Esophagus muscularis mucosa (tissue), 4 donors: ENCODE results near the gene MSI2. TPM values are rescaled to one million over a fixed set of nuclear protein-coding genes. Genes with fewer than 3 reads are reported as not detected.

ENCODE experiments used
- DNase-seq: peaks from one replicate; pipeline ENCODE4 v3.0.0-alpha.2; 2017; ENCODE audit errors: extremely low spot score
- H3K27ac ChIP-seq, 4 donors: fragments of 200-600 bp; sonication (generic); replicated peaks in 1 of 4; 1 replicate in 3 of 4; 2 replicates in 1 of 4; pipeline ENCODE4 v1.5.1; 2016 to 2019; ENCODE audit warnings: mild to moderate bottlenecking in 1 of 4
- H3K27me3 ChIP-seq, 4 donors: fragments of 200-600 bp; sonication (generic); one replicate each; pipeline versions ENCODE4 v1.5.1 to v1.6.0; 2016 to 2019
- H3K36me3 ChIP-seq, 4 donors: fragments of 200-600 bp; sonication (generic); one replicate each; pipeline ENCODE4 v1.5.1; 2016 to 2019
- H3K4me1 ChIP-seq, 4 donors: fragments of 200-600 bp; sonication (generic); one replicate each; pipeline ENCODE4 v1.5.1; 2016 to 2019
- H3K4me3 ChIP-seq, 4 donors: fragments of 200-600 bp; sonication (generic); 1 replicate in 2 of 4; 2 replicates in 2 of 4; pipeline ENCODE4 v1.5.1; 2016 to 2019; ENCODE audit warnings: mild to moderate bottlenecking in 4 of 4, moderate library complexity in 1 of 4
- H3K9me3 ChIP-seq, 4 donors: fragments of 200-600 bp; sonication (generic); 1 replicate in 3 of 4; 2 replicates in 1 of 4; pipeline ENCODE4 v1.5.1; 2016 to 2019
- EP300 ChIP-seq: sonication (generic); formaldehyde crosslinking; IDR thresholded peaks from one replicate; pipeline ENCODE4 v1.6.1; 2017; ENCODE audit warnings: antibody characterized with exemption
- POLR2A ChIP-seq: fragments of 450-650 bp; IDR thresholded peaks from one replicate; pipeline ENCODE4 v1.6.1; 2017; ENCODE audit warnings: antibody characterized with exemption, moderate library complexity, mild to moderate bottlenecking, low read depth
- POLR2AphosphoS5 ChIP-seq, 2 donors: sonication (generic); formaldehyde crosslinking; IDR thresholded peaks; one replicate each; pipeline ENCODE4 v1.6.1; 2017; ENCODE audit warnings: antibody characterized with exemption in 2 of 2
- WGBS: methylation state at CpG from one replicate; pipeline ENCODE4 v1.1.5; 2018; 5-methylcytosine and 5-hydroxymethylcytosine counted together
- intact Hi-C: fragments of 100-400 bp; cut with DNase I; formaldehyde crosslinking; loops from one replicate; pipeline ENCODE4 v1.15.1; 2023
- total RNA-seq, 4 donors: library from RNA; depleted of rRNA; stranded (reverse); fragments of >200 nt; gene quantifications; one replicate each; pipeline versions ENCODE4 v1.1.0 to v1.2.1, GENCODE V29; 2016
- TF ChIP-seq, protein P1 (sequence below), 3 experiments: fragments of 200-600 bp in 2 of 3; fragments of 450-650 bp in 1 of 3; sonication (generic) in 2 of 3; IDR thresholded peaks; one replicate each; pipeline ENCODE4 v1.5.1; 2017 to 2019; ENCODE audit warnings: antibody characterized with exemption in 3 of 3, mild to moderate bottlenecking in 2 of 3, moderate library complexity in 1 of 3

MSI2 gene
- total RNA-seq, 4 donors from 2014 or later, result 28.8 to 39.0 (median 29.6) TPM

DNA sequence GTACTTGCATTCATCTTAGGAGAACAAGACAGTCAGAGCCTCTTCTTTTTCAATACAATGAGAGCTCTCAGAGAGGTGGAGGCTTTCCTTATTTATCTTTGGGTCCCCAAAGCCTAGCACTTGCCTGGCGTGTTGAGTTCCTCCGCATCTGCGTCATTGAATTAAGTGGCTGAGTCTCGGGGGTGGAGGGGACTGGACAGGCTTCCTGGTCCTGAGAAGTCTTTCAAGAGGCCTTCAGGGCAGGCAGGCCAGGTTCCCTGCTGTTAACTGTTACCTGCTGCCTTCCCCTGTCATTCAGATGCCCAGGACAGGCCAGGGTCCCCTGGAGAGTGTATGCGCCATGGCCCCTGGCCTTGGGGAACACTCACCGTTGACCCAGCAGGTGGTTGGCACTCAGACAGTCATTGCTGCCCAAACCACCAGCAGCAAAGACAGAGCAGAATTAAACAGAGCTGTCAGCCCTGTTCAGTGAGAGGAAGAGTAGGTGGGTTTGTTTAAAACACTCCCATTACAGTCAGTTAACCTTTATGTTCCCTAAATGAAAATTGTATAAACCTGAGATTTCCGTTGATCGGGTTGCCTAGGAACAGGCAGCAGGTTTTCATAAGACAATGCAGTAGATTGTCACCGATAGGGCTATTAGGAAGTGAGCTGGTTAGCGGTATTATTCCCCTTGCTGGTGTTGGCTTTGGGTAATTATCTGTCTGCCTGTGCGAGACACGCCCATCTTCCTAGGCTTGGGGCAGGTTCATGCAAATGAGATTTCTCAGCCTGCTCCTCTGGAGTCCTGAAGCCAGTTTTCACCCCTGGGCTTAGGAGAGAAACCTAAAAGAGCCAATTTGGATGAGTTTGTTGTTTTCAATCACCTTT is 356.1 kb downstream of the MSI2 start:
- Histone ChIP-seq H3K27me3 (no peaks in the 10 kb centered on the region), H3K4me3 (no peak overlapping the region), H3K4me1 (peaks cover 0 to 8% (median 6%) of the 10 kb centered on the region in 4 donors), H3K27ac (no peak overlapping the region), H3K36me3 (peaks cover 0 to 5% (median 2%) of the 10 kb centered on the region in 4 donors), H3K9me3 (no peaks in the 10 kb centered on the region)
- 59% methylated on average over 6 of the region's 12 CpGs for WGBS
- TF ChIP-seq EP300, result no peak
- no peak for TF ChIP-seq POLR2AphosphoS5 (IDR thresholded peaks at IDR 0.05)
- no peak for TF ChIP-seq POLR2A
- TF ChIP-seq, protein P1, sequence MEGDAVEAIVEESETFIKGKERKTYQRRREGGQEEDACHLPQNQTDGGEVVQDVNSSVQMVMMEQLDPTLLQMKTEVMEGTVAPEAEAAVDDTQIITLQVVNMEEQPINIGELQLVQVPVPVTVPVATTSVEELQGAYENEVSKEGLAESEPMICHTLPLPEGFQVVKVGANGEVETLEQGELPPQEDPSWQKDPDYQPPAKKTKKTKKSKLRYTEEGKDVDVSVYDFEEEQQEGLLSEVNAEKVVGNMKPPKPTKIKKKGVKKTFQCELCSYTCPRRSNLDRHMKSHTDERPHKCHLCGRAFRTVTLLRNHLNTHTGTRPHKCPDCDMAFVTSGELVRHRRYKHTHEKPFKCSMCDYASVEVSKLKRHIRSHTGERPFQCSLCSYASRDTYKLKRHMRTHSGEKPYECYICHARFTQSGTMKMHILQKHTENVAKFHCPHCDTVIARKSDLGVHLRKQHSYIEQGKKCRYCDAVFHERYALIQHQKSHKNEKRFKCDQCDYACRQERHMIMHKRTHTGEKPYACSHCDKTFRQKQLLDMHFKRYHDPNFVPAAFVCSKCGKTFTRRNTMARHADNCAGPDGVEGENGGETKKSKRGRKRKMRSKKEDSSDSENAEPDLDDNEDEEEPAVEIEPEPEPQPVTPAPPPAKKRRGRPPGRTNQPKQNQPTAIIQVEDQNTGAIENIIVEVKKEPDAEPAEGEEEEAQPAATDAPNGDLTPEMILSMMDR (IDR thresholded peaks at IDR 0.05), result no peak
- intact Hi-C loops, result no loop called here
- no peak for DNase-seq

DNA sequence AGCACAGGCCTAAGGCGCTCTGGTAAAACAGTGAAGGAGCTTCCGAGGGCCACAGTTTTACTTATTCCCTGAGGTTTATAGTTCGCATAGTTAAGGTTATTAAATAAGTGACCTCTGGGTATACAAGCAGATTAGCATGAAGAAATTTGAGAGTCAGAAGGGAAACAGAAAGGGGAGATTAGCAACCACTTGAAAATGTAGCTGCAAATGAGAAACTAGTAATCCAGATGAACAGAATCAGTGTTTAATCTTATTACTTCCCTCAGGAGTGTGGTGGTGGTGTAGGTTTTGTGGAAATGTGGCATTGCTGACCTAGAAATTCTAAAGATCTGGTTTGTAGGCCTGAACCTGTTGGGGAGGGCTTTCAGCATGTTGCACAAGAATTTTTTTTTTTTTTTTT is 358.4 kb downstream of the MSI2 start:
- intact Hi-C loops, result no loop called here
- TF ChIP-seq POLR2A, result no peak
- TF ChIP-seq EP300, result no peak
- no peak for TF ChIP-seq POLR2AphosphoS5 (IDR thresholded peaks at IDR 0.05)
- TF ChIP-seq, protein P1 (IDR thresholded peaks at IDR 0.05), result no peak
- WGBS, result 96% methylated on average over 3 of the region's 3 CpGs
- H3K36me3 ChIP-seq, result peaks cover 0 to 12% (median 2%) of the 10 kb centered on the region in 4 donors
- H3K4me3 ChIP-seq, result no peak overlapping the region
- DNase-seq, result no peak
- no peaks in the 10 kb centered on the region for H3K27me3 ChIP-seq
- peaks cover 0 to 8% (median 6%) of the 10 kb centered on the region in 4 donors for H3K4me1 ChIP-seq
- H3K9me3 ChIP-seq, result no peaks in the 10 kb centered on the region
- H3K27ac ChIP-seq, result no peak overlapping the region

DNA sequence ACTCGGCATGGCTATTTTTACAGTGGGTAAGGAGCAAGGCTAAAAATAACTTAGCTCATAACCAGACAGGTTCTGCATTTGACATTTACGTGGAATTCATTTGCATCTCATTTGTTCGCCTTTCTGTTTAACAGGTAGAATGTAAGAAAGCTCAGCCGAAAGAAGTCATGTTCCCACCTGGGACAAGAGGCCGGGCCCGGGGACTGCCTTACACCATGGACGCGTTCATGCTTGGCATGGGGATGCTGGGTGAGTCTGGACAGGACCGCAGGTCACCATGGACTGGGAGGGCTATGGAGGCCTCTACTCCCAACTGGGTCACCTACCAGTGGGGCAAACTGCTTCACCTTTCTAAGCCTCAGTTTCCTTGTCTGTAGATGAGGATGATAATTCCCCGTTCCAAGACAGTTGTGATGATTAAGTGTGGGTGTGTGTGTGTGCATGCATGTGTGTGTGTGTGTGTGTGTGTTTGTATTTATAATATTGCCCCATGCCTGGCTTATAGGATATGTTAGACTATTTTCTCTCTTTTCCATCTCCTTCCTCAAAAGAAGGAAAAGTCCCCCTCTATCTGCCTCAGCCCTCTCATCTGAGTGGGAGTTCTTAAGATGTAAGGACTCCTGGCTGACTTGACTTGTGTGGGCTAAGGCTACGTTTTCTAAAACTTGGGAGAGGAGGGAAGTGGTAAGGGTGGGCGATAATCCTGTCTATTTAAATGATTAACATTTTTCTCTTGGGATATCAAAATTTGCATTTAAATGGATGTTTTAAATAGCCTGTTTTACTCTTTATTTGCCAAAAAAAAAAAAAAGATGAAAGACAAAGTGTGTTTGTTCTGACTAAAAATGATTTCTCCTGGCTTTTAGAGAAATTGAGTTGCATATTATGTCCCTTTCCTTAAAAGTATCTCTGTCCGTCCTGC is 359.8 kb downstream of the MSI2 start:
- DNase-seq, result no peak
- WGBS, result 97% methylated on average over 13 of the region's 13 CpGs

DNA sequence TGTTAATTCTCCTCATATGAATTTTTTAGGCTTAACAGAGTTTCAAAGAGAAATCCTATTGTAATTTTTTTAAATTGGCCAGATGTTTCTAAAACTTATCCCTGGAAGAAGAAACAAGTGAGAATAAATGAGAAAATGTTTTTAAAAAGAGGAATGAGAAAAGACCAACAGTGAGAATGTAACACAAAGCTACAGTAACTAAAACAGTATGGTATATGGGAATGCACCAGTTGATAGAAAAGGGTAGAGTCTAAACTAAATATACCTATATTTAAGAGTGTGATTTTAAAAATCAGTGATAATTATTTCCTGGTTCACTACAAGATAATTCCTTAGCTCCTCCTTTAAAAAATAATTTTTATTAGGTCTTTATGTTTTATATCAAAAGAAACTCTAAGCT is 360.9 kb downstream of the MSI2 start:
- no peak overlapping the region for H3K27ac ChIP-seq
- DNase-seq, result no peak
- H3K9me3 ChIP-seq, result no peaks in the 10 kb centered on the region
- H3K36me3 ChIP-seq, result peaks cover 0 to 12% (median 2%) of the 10 kb centered on the region in 4 donors
- TF ChIP-seq POLR2A, result no peak
- TF ChIP-seq EP300, result no peak
- no peak for TF ChIP-seq POLR2AphosphoS5 (IDR thresholded peaks at IDR 0.05)
- TF ChIP-seq, protein P1 (IDR thresholded peaks at IDR 0.05), result no peak
- intact Hi-C loops, result no loop called here
- H3K4me3 ChIP-seq, result no peak overlapping the region
- H3K4me1 ChIP-seq, result peaks cover 2 to 9% (median 9%) of the 10 kb centered on the region in 4 donors
- no peaks in the 10 kb centered on the region for H3K27me3 ChIP-seq

More for the DNA sequence above, 359.8 kb downstream of the MSI2 start:
- TF ChIP-seq, protein P1 (IDR thresholded peaks at IDR 0.05), result no peak
- TF ChIP-seq EP300 (no peak), POLR2AphosphoS5 (IDR thresholded peaks at IDR 0.05) (no peak), POLR2A (no peak)
- H3K4me3 ChIP-seq, result no peak overlapping the region
- no peaks in the 10 kb centered on the region for H3K27me3 ChIP-seq
- H3K36me3 ChIP-seq, result peaks cover 0 to 12% (median 2%) of the 10 kb centered on the region in 4 donors
- H3K27ac ChIP-seq, result no peak overlapping the region
- peaks cover 0 to 8% (median 6%) of the 10 kb centered on the region in 4 donors for H3K4me1 ChIP-seq
- H3K9me3 ChIP-seq, result no peaks in the 10 kb centered on the region
- intact Hi-C loops, result no loop called here
